ENCODE data around the gene GID8. TPM values are rescaled to one million over a fixed set of nuclear protein-coding genes. Genes with fewer than 3 reads are reported as not detected.
"Not testable (repeated sequence)": the region's sequence is repeated elsewhere in the genome, so short reads cannot be mapped to it uniquely, and the experiment has no call there.

GID8 gene
- total RNA-seq, 2 experiments from 2014 or later: 29.8 to 36.8 TPM

GRCh38 chr20:62952968-62953838 lies 15.3 kb downstream of the GID8 start:
- CTCF ChIA-PET: interaction anchor here (0.8 to 3.1 kb wide), 11 partner anchors 12 to 56 kb away, joined by 3 to 30 read pairs (median 6); partner anchors contain the start of genes DIDO1 and GID8
- DNase-seq (no peak), ATAC-seq (no peak)
- peak overlapping the region; percentile 89 for H3K27ac Mint-ChIP-seq
- H3K9me3 Mint-ChIP-seq (ENCODE audit: low read depth): no peaks in the 10 kb centered on the region
- peak overlapping the region; percentile 75 for H3K4me3 Mint-ChIP-seq
- no peaks in the 10 kb centered on the region for H3K27me3 Mint-ChIP-seq
- H3K4me1 Mint-ChIP-seq: peaks cover 22% of the 10 kb centered on the region
- H3K36me3 Mint-ChIP-seq: peaks cover 25% of the 10 kb centered on the region

GRCh38 chr20:62953839-62954703 lies 16.1 kb downstream of the GID8 start:
- Mint-ChIP-seq H3K27ac (peak overlapping the region; percentile 89), H3K4me1 (peaks cover 22% of the 10 kb centered on the region), H3K27me3 (no peaks in the 10 kb centered on the region), H3K9me3 (ENCODE audit: low read depth) (no peaks in the 10 kb centered on the region), H3K36me3 (peaks cover 17% of the 10 kb centered on the region), H3K4me3 (peak overlapping the region; percentile 75)
- ATAC-seq (peak; percentile 81), DNase-seq (peak; percentile 90)
- CTCF ChIA-PET: interaction anchor here (0.6 to 3.1 kb wide), 15 partner anchors 13 to 55 kb away, joined by 3 to 30 read pairs (median 5); partner anchors contain the start of genes DIDO1 and GID8

- ATAC-seq: no peak
- Mint-ChIP-seq H3K36me3 (peaks cover 2% of the 10 kb centered on the region), H3K9me3 (ENCODE audit: low read depth) (no peaks in the 10 kb centered on the region), H3K27me3 (no peaks in the 10 kb centered on the region), H3K4me3 (no peak overlapping the region), H3K27ac (no peak overlapping the region), H3K4me1 (peaks cover 26% of the 10 kb centered on the region)
- CTCF ChIA-PET: interaction anchor here (1.3 to 3.1 kb wide), 4 partner anchors 11 to 42 kb away, joined by 3 to 10 read pairs (median 5); no protein-coding TSS in a partner anchor
- no peak for DNase-seq
Measured at GRCh38 chr20:62955519-62956386, 17.8 kb downstream of the GID8 start.

- H3K9me3 Mint-ChIP-seq (ENCODE audit: low read depth): no peaks in the 10 kb centered on the region
- H3K4me1 Mint-ChIP-seq: peaks cover 24% of the 10 kb centered on the region
- no peak overlapping the region for H3K4me3 Mint-ChIP-seq
- no peak for DNase-seq
- CTCF ChIA-PET: no interaction called here
- no peaks in the 10 kb centered on the region for H3K27me3 Mint-ChIP-seq
- peaks cover 2% of the 10 kb centered on the region for H3K36me3 Mint-ChIP-seq
- no peak overlapping the region for H3K27ac Mint-ChIP-seq
- ATAC-seq: no peak
Measured at GRCh38 chr20:62956387-62957135, 18.6 kb downstream of the GID8 start.

DNA sequence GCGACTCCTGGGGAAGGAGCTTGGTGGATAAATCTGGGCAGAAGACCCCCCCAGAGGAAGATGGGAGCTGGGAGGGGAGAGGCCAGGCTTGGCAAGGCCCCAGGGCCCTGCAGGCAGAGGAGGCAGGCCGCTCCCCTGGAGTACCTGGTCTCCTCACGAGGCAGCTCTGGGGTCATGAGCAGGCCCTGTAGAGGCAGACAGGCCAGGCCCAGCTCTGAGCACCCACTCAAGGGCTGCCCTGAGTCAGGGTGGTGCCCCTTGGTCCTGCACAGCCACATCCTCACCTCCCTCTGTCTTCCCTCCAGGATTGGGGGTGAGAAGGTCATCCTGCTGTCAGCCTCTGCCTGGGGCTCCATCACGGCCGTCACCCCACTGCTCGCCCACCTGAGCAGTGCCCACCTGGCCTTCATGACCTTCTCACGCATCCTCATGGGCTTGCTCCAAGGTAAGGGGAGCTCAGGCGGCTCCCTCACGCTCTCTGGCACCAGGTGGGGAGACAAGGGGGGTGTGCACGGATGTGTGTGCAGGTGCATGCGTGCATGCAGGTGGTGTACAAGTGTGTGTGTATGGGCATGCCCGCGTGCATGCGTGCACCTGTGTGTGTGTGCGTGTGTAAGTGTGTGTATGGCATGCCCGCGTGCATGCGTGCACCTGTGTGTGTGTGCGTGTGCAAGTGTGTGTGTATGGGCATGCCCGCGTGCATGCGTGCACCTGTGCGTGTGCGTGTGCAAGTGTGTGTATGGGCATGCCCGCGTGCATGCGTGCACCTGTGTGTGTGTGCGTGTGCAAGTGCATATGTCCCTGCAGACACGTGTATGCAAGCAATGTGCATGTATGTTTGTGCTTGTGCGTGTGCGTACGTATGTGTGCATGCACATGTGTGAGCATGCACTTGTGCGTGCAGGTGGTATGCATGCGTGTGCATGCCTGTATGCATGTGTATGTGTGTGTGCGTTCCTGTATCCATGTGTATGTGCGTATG lies 19.5 kb downstream of the GID8 start:
- ATAC-seq (no peak), DNase-seq (no peak)
- H3K36me3 Mint-ChIP-seq: peaks cover 2% of the 10 kb centered on the region
- H3K27me3 Mint-ChIP-seq: no peaks in the 10 kb centered on the region
- peaks cover 18% of the 10 kb centered on the region for H3K4me1 Mint-ChIP-seq
- H3K9me3 Mint-ChIP-seq (ENCODE audit: low read depth): no peaks in the 10 kb centered on the region
- no peak overlapping the region for H3K4me3 Mint-ChIP-seq
- CTCF ChIA-PET: no interaction called here
- no peak overlapping the region for H3K27ac Mint-ChIP-seq

- Mint-ChIP-seq H3K4me3 (no peak overlapping the region), H3K27ac (no peak overlapping the region), H3K27me3 (no peaks in the 10 kb centered on the region), H3K36me3 (peaks cover 2% of the 10 kb centered on the region), H3K9me3 (ENCODE audit: low read depth) (no peaks in the 10 kb centered on the region), H3K4me1 (peaks cover 17% of the 10 kb centered on the region)
- DNase-seq: no peak
- CTCF ChIA-PET: interaction anchor here (1.3 kb wide), 1 partner anchor 51 kb away, joined by 3 read pairs; no protein-coding TSS in a partner anchor
- no peak for ATAC-seq
Measured at GRCh38 chr20:62958388-62959100, 20.6 kb downstream of the GID8 start.

GRCh38 chr20:62959101-62959971 lies 21.4 kb downstream of the GID8 start:
- peaks cover 10% of the 10 kb centered on the region for H3K4me1 Mint-ChIP-seq
- ATAC-seq: no peak
- H3K9me3 Mint-ChIP-seq (ENCODE audit: low read depth): no peaks in the 10 kb centered on the region
- H3K4me3 Mint-ChIP-seq: no peak overlapping the region
- H3K36me3 Mint-ChIP-seq: peaks cover 2% of the 10 kb centered on the region
- H3K27ac Mint-ChIP-seq: no peak overlapping the region
- no peaks in the 10 kb centered on the region for H3K27me3 Mint-ChIP-seq
- CTCF ChIA-PET: interaction anchor here (0.8 to 1.3 kb wide), 2 partner anchors 13 to 50 kb away, joined by 3 read pairs; no protein-coding TSS in a partner anchor
- no peak for DNase-seq

- CTCF ChIA-PET: interaction anchor here (0.8 to 1.3 kb wide), 2 partner anchors 13 to 49 kb away, joined by 3 read pairs; no protein-coding TSS in a partner anchor
- DNase-seq (no peak), ATAC-seq (no peak)
- Mint-ChIP-seq H3K27ac (no peak overlapping the region), H3K36me3 (peaks cover 2% of the 10 kb centered on the region), H3K27me3 (no peaks in the 10 kb centered on the region), H3K4me1 (peaks cover 5% of the 10 kb centered on the region), H3K9me3 (ENCODE audit: low read depth) (no peaks in the 10 kb centered on the region), H3K4me3 (no peak overlapping the region)
Measured at GRCh38 chr20:62959998-62960436, 22.1 kb downstream of the GID8 start.

DNA sequence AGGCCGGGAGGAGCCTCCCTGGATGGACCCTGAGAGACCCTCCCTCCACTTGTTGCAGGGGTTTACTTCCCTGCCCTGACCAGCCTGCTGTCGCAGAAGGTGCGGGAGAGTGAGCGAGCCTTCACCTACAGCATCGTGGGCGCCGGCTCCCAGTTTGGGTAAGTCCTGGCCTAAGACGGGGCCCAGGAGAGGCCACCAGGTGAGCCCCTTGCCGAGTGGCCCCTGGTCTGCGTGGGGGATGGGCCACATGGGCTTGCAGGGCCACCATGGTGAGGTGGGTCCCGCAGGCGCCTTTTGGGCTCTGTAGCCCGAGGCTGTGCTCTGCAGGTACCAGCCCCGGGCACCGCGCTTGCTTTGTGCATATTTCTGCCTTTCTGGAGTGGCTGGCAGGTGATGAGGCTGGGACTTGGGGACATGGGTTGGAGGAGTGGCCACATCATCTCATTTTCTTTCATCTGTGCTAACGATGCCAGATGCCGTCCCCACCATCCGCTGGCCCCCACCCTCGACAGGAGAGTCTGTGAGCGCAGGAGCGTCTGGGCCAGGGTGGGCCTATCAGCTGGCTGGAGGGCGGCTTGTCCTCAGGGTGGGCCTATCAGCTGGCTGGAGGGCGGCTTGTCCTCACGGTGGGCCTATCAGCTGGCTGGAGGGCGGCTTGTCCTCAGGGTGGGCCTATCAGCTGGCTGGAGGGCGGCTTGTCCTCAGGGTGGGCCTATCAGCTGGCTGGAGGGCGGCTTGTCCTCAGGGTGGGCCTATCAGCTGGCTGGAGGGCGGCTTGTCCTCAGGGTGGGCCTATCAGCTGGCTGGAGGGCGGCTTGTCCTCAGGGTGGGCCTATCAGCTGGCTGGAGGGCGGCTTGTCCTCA lies 22.7 kb downstream of the GID8 start:
- H3K27me3 Mint-ChIP-seq; CTCF ChIA-PET; H3K4me1 Mint-ChIP-seq; H3K9me3 Mint-ChIP-seq (ENCODE audit: low read depth); ATAC-seq; H3K36me3 Mint-ChIP-seq; H3K27ac Mint-ChIP-seq; H3K4me3 Mint-ChIP-seq; DNase-seq: not testable (repeated sequence)
